WI38 (cell line): ENCODE data around the gene ABCD4.
A peak's percentile ranks its signal among the peaks of the same experiment; 100 is the strongest.

Experiments
- H3K4me3 ChIP-seq: 2 replicates; pipeline ENCODE4 v1.5.1; 2011; ENCODE audit warnings: low read depth, mild to moderate bottlenecking, control low read depth, low read length
- CTCF ChIP-seq: IDR thresholded peaks from 2 replicates; pipeline ENCODE4 v1.5.1; 2012; ENCODE audit warnings: low read depth, mild to moderate bottlenecking, control low read depth, low read length

The ABCD4 gene

GRCh38 chr14:74302634-74303569 is at the start of gene ABCD4:
Gene ABCD4, minus strand, starts transcription at chr14:74302934. Its CDS starts 22 bp downstream, at chr14:74302912.
- peak within 1 kb of the TSS; percentile 89 for H3K4me3 ChIP-seq
- peak; percentile 19; the same call in 1 of the 2 replicates for TF ChIP-seq CTCF

DNA sequence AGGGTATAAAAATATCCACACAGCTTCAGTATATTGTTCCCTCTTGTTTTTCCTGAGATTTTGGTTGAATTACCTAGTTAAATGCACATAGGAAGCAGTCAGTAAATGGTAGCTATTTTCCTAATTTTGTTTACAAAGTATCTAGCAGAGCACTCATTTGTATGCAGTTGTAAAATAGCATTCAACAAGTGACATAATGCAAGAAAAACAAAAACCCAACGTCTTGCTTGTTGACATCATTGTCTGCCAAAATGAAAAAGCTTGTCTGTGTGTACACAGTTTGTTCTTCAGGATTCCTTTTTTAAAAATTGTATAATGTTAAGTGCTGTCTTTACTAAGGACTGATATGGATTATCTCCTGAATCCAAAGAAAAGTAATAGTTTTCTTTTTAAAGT is 48.2 kb upstream of the ABCD4 start:
- no peak for TF ChIP-seq CTCF
- H3K4me3 ChIP-seq, result no peak overlapping the region

DNA sequence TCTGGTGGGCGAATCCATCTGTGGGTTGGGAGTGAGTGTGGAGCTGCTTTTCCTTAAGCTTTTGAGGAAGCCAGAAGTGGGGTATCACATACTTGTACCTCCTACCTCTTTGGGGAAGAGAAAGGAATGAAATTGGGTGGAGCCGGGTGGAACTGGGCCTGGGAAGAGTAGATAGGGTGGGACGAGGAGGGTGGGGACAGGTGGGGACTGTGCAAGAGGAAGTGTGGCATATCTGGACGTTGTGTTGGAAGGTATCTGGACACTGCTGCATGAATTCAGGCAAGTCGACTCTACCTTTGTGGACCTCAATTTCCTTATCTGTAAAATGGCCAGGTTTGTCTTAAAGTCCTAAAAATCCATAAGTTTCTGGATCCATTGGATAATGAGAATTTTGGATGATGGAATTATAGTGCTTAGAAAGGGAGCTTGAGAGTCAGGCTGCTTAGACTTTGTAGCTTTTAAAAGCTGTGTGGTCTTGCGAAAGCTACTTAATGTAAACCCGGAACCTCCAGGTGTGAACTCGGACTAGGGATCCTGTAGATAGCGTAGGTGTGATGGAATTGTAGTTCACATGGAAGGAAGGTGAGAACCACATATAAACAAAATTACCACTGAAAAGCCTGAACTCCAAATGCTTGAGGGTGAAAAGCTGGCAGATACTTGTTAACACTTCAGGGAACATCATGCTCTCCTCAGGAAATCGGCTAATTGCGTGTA is 47.6 kb upstream of the ABCD4 start:
- no peak overlapping the region for H3K4me3 ChIP-seq
- no peak for TF ChIP-seq CTCF

DNA sequence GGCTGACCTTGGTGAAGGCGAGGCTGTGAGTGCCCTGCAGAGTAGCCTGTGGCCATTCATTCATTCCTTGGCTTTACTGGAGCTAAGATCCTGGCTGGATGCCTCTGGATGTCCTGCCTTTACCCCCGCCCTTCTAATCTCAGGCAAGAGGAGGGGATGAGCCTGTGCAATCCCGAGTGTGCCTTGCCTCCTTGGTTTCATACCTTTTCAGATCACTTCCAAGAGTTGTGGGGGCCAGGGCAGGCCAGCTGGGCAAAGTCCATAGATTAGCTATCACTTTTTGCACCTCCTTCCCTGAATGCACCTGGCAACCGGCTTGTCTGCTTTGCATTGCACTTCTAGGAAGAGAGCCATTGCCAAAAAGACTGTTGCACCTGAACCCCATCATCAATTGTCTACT is 47.0 kb upstream of the ABCD4 start:
- TF ChIP-seq CTCF, result no peak

DNA sequence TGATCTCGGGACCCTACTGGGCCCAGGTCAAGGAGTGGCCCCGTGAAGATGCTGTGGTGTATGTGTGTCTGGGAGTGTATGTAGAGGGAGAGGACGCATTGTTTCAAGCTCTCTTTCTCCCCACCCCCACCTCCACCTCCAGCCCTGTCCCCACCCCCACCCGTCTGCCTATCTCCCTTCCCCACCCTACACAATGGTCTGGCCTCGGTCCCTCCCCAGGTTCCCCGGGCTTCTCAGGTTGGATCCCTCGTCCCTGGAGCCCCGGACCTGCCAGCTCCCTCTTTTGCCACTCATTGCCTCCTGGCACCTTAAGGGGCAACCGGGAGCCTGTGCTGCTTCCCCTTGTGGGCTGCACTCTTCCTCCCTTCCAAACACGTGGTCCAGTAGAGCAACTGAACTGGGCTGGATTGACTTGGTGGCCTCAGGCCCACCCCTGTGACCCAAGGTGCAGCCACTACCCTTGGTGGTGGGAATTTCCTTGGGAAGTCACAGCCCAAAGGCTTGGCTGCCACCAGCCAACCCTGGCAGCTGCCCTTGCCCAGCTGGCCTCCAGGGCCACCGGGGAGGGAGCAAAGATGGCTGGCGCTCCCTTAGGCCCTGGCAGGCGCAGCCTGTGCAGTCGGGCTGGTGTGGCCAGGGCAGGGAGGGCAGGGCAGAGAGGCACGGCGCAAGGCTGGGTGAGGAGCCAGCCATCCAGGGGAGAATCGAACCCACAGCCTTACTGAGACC is 46.2 kb upstream of the ABCD4 start:
- TF ChIP-seq CTCF, result no peak

More for the DNA sequence above, 47.0 kb upstream of the ABCD4 start:
- H3K4me3 ChIP-seq, result no peak overlapping the region

DNA sequence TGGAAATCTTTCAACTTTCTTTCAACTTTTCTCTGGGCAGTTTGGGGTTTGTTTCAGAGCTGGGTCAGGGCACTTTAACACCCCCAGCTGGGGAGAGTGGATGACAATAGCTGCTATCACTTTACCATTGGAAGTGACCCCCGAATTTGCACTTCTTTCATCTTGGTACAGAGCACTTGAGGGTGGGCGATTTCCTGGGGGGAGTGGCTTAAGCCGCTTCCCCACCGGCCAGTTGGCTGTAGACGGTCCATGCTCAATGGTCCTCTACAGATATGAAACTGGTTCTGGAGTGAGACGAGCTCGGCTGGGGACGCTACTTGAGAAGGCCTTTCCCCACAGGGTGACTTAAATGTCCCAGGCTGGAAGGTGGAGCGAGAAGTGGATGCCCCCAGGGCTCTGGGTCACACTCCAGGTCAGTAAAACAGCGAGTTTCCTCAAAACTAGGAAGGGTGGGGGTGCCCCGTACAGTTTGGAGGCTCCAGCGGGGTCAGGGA is 45.6 kb upstream of the ABCD4 start, which contains the start of gene VRTN:
TSS of gene VRTN (plus strand) at position 231 of the 494 bp plus-strand sequence. CDS start 8,313 bp downstream, outside the sequence.
- TF ChIP-seq CTCF, result no peak
- H3K4me3 ChIP-seq, result no peak within 1 kb of the TSS

More for the DNA sequence above, 46.2 kb upstream of the ABCD4 start:
- no peak overlapping the region for H3K4me3 ChIP-seq
